Left colon (tissue), 2 donors: Measurements from ENCODE around the gene ENO3. TPM values are rescaled to one million over a fixed set of nuclear protein-coding genes. Genes with fewer than 3 reads are reported as not detected.

Source experiments
- ATAC-seq: fragments of 200-7000 bp; cut with Tn5 transposase; one replicate; pipeline ENCODE4 v1.9.1; 2020; ENCODE audit warnings: mild to moderate bottlenecking, moderate library complexity
- DNase-seq, 2 donors: peaks; one replicate each; pipeline ENCODE4 v3.0.0-alpha.2; 2020
- intact Hi-C, 2 donors: fragments of 100-400 bp; cut with DNase I in 1 of 2; cut with micrococcal nuclease in 1 of 2; formaldehyde crosslinking; loops; one replicate each; pipeline versions ENCODE4 v1.11.2 to v1.14.0; 2022; cut with DNase I, micrococcal nuclease
- total RNA-seq, 2 donors: library from RNA; stranded (reverse); fragmentation: NEBNext Ultra II Directional; extraction: Animal tissue kit (Norgen Biotek cat#: 25700); gene quantifications; one replicate each; pipeline ENCODE4 v1.2.1, GENCODE V29; 2021
- donor health status: DM: no; HTN: no; CAD: no.
- donor health status: DM: yes; HTN: yes; CAD: no.

The ENO3 gene
- total RNA-seq, 2 donors from 2014 or later, result 7.3 to 8.9 TPM

GRCh38 chr17:4947411-4948165, 3.3 kb upstream of the ENO3 start:
- DNase-seq, result peak; percentile 71 to 86
- intact Hi-C loops, result no loop called here
- peak; percentile 53 for ATAC-seq

GRCh38 chr17:4948166-4948930, 2.6 kb upstream of the ENO3 start, which contains the start of gene PFN1:
Gene PFN1, minus strand, starts transcription at chr17:4948530. Its CDS starts 136 bp downstream, at chr17:4948394.
- DNase-seq (peak; percentile 91 to 93), ATAC-seq (peak; percentile 61)
- intact Hi-C loops, result no loop called here

GRCh38 chr17:4948931-4949320, 2.0 kb upstream of the ENO3 start:
- peak; percentile 84 to 87 for DNase-seq
- intact Hi-C loops, result no loop called here
- ATAC-seq, result peak; percentile 57

GRCh38 chr17:4949321-4950074, 1.4 kb upstream of the ENO3 start:
- peak; percentile 57 for ATAC-seq
- intact Hi-C loops, result no loop called here
- DNase-seq, result peak; percentile 90 to 91

- intact Hi-C loops, result no loop called here
- ATAC-seq, result no peak
- peak; percentile 74 to 86 for DNase-seq
Measured at GRCh38 chr17:4950075-4950745, 709 bp upstream of the ENO3 start.

DNA sequence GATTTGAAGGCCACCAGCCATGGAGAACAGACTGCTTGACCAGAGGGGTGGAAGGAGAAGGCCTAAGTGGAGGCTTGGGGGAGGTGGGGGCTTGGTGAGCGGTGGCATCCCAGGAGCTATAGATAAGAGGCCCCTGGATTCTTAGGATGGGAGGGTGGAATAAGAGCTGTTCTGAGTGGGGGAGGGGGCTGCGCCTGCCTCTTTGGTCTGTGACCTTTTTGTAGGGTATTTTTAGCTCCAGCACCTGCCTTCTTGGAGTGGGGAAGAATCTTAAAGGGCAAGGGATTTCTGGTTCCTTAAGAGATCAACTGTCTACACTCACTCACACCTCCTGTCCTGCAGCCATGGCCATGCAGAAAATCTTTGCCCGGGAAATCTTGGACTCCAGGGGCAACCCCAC, 567 bp downstream of the ENO3 start:
- no peak for DNase-seq
- intact Hi-C loops, result no loop called here
- ATAC-seq, result no peak

DNA sequence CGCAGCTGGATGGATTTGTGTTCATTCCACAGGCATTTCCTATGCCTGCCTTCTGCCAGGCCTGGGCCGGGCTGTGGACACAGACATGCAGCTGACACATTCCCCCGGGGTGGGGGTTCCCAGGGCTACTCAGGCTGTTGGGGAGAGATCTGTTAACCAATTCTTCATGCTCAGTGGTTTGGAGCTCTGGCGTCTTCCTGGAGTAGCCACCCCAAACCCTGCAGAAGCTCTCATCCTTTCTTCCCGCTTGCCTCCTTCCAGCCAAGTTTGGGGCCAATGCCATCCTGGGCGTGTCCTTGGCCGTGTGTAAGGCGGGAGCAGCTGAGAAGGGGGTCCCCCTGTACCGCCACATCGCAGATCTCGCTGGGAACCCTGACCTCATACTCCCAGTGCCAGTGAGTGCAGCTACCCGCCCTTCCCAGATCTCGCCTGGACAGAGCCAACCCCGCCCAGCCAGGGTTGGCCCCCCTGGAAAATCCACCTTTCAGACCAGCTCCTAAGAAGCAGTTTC, 2.6 kb downstream of the ENO3 start:
- ATAC-seq, result no peak
- intact Hi-C loops, result no loop called here

GRCh38 chr17:4955091-4955490, 4.2 kb downstream of the ENO3 start:
- ATAC-seq (no peak), DNase-seq (no peak)
- intact Hi-C loops, result no loop called here

More for the DNA sequence above, 2.6 kb downstream of the ENO3 start:
- no peak for DNase-seq

- ATAC-seq (no peak), DNase-seq (peak in 1 of 2 donors; percentile 57)
- intact Hi-C loops, result no loop called here
Measured at GRCh38 chr17:4956493-4957061, 5.7 kb downstream of the ENO3 start.

GRCh38 chr17:4958102-4958501, 7.2 kb downstream of the ENO3 start:
- intact Hi-C loops, result no loop called here
- ATAC-seq (peak; percentile 33), DNase-seq (no peak)

- ATAC-seq, result peak; percentile 79
- intact Hi-C loops, result no loop called here
- no peak for DNase-seq
Measured at GRCh38 chr17:4959261-4959965, 8.5 kb downstream of the ENO3 start.

GRCh38 chr17:4960279-4960922, 9.5 kb downstream of the ENO3 start:
- ATAC-seq, result no peak
- no peak for DNase-seq
- intact Hi-C loops, result no loop called here

DNA sequence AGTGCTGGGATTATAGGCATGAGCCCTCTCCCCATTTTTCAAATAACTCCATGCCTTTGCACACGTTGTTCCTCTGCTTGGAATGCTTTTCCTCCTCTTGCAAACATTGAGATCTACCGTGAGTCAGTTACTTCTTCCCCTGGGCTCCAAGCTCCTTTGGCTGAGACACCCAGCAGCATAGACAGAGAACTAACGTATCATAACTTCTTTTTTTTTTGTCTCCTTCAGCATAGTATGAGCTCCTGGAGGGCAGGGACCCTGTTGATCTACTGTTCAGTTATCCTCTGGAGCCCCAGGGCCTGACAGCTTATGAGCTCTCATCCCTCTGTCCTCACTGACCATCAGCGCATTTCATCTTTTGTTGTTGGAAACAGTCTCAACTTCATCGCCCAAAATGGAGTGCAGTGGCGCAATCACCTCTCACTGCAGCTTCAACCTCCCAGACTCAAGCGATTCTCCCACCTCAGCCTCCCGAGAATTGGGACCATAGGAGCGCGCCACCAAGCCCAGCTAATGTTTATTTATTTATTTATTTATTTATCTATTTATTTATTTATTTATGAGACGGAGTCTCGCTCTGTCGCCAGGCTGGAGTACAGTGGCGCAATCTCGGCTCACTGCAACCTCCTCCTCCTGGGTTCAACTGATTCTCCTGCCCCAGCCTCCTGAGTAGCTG, 14.5 kb downstream of the ENO3 start:
- no peak for DNase-seq
- intact Hi-C loops, result no loop called here

DNA sequence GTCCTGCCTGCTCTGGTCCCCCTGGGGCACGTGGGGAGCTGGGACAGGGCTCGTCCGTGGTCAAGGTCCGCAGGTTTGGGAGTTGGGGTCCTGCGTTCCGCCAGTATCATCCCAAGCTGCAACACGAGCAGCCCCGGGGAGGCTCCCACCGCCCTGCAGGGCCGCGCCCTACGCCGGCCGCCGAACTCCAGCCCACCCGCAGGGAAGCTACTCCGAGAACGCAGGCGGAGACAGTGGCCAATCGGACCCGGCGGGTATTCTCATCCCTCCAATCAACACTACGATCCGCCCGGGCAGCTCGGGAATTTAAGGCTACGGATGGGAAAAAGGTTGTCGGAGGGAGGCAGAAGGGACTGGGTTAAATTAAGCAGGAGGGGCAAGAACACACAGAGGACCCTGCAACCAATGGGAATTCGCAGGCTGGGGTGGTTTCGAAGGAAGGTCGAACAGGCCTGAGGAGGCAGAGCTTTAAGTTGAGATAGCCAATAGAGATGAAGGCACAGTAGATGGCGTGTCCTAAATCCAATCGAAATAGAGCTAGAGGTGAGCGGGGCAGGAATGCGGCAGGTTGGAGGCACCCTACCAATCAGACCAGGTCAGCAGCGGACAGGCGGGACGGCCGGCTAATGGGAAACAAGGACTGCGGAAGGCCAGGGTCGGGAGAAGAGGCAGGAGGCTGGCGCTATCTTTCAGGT, 16.1 kb downstream of the ENO3 start:
- ATAC-seq (peak; percentile 79), DNase-seq (peak; percentile 94 to 100)
- intact Hi-C loops, result no loop called here

More for the DNA sequence above, 14.5 kb downstream of the ENO3 start:
- no peak for ATAC-seq

DNA sequence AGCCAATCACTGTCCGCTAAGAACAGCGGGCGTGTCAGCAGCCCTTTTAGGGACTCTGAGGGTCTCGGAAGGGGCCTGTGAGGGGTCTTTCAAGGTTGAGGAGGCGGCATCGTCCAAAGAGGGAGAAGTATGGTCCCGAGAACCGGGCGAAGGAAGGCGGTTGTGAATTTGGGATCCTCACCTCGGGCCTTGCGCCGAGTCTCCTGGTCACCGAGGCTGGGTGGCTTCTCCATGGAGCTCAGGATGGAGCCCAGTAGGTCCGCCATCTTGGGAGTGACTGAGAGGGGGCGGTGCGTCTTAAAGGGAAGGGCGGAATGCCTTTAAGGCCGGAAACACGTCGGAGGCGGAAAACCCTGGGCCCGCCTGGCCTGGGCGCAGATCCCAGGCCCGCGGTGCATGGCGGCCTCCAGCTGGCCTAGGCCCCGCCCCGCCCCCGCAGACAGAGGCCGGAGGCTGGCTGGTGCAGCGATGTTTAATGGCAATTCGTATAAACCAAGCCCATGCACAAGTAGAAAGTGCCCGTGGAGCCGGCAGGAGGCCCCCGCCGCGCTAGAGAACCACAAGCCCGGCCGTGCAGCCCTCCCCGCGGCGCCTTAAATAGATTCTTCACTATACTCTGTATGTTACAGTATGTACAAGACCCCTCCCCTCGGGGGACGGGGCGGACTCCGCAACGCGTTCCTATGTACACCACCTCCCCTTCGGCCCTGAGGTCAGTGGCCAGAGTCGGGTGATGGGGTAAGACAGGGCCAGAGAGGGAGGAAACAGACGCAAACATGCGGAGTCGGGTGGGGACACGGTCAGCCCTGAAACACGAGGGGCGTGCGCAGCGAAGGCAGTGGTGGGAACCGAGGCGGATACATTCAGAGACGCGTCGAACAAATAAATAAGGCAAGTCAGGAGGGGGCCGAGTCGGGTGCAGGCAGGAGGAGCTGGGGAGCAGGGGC, 16.9 kb downstream of the ENO3 start, which contains the start of gene SPAG7:
TSS of gene SPAG7 (minus strand) at position 279 of the 947 bp plus-strand sequence. CDS start at position 266, 13 bp downstream.
- ATAC-seq (peak; percentile 74), DNase-seq (peak; percentile 92 to 95)
- intact Hi-C loops, result no loop called here
